ENCODE measurements around the gene FCHO1. TPM values are rescaled to one million over a fixed set of nuclear protein-coding genes. Genes with fewer than 3 reads are reported as not detected.

The FCHO1 gene
- total RNA-seq, 4 donors from 2014 or later = 1.4 to 9.9 (median 3.0) TPM

DNA sequence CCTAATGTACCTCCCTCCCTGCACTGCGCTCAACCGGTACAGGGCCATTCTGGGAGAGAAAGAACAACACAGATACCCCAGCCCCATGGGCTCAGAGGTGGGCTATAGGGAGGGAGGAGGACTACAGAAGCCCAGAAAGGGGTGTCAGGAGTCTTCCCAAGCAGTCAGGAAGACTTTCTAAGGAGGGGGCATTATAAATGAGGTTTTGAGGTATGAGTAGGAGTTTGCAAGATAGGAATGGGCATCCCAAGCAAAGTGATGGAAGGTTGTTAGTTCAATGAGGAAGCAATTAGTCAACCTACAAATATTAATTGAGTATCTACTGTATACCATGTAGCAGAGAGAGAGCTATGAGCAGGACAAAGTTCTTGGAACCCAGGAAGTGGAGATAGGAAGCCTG lies 37.4 kb downstream of the FCHO1 start:
- WGBS, 2 donors = 88 to 91% methylated on average over 2 of the region's 2 CpGs
- DNase-seq (ENCODE audit: low spot score in 2 of 2) = no peak
- peaks cover 0 to 5% of the 10 kb centered on the region in 2 donors for H3K27me3 ChIP-seq
- no peaks in the 10 kb centered on the region for H3K9me3 ChIP-seq
- H3K27ac ChIP-seq = no peak overlapping the region
- H3K36me3 ChIP-seq = peaks cover 0 to 5% (median 0%) of the 10 kb centered on the region in 3 donors
- TF ChIP-seq, protein P1, sequence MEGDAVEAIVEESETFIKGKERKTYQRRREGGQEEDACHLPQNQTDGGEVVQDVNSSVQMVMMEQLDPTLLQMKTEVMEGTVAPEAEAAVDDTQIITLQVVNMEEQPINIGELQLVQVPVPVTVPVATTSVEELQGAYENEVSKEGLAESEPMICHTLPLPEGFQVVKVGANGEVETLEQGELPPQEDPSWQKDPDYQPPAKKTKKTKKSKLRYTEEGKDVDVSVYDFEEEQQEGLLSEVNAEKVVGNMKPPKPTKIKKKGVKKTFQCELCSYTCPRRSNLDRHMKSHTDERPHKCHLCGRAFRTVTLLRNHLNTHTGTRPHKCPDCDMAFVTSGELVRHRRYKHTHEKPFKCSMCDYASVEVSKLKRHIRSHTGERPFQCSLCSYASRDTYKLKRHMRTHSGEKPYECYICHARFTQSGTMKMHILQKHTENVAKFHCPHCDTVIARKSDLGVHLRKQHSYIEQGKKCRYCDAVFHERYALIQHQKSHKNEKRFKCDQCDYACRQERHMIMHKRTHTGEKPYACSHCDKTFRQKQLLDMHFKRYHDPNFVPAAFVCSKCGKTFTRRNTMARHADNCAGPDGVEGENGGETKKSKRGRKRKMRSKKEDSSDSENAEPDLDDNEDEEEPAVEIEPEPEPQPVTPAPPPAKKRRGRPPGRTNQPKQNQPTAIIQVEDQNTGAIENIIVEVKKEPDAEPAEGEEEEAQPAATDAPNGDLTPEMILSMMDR (IDR thresholded peaks at IDR 0.05) = no peak
- TF ChIP-seq EP300 (IDR thresholded peaks at IDR 0.05) = no peak
- no peak for TF ChIP-seq POLR2A (IDR thresholded peaks at IDR 0.05)
- H3K4me1 ChIP-seq = peaks cover 0 to 5% (median 0%) of the 10 kb centered on the region in 4 donors
- H3K4me3 ChIP-seq = no peak overlapping the region

DNA sequence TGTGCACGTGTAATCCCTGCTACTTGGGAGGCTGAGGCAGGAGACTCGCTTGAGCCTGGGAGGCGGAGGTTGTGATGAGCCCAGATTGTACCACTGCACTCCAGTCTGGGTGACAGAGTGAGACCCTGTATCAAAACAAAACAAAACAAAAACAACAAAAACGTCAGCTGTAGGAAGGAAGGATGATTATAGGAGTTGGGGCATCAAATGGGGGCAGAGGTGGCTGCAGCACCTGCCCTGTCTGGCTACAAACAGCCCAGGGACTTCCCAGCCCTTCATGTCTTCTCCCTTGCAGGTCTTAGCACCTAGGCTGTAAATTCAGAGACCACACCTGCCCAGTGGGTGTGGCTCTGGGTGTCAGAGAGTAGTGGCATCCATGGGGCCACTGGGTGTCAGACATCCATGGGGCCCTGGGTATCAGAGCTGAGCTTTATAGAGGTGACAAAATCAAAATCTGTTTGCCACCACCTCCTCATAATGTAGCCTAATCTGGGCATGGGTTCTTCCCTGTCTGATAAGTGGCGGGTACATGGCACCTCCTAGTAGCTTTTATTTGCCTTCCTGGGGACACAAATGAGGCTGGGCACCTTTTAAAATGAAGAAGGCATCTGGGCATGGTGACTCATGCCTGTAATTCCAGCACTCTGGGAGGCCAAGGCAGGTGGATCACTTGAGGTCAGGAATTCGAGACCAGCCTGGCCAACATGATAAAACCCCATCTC lies 38.9 kb downstream of the FCHO1 start:
- peaks cover 0 to 5% (median 0%) of the 10 kb centered on the region in 3 donors for H3K36me3 ChIP-seq
- 56 to 78% methylated on average over 6 of the region's 6 CpGs for WGBS, 2 donors
- H3K27ac ChIP-seq = no peak overlapping the region
- H3K4me3 ChIP-seq = no peak overlapping the region
- peaks cover 0 to 7% (median 0%) of the 10 kb centered on the region in 4 donors for H3K4me1 ChIP-seq
- TF ChIP-seq, protein P1 (IDR thresholded peaks at IDR 0.05) = no peak
- TF ChIP-seq EP300 (IDR thresholded peaks at IDR 0.05) (no peak), POLR2A (IDR thresholded peaks at IDR 0.05) (no peak)
- DNase-seq (ENCODE audit: low spot score in 2 of 2) = no peak
- H3K27me3 ChIP-seq = peaks cover 0 to 20% of the 10 kb centered on the region in 2 donors
- no peaks in the 10 kb centered on the region for H3K9me3 ChIP-seq

DNA sequence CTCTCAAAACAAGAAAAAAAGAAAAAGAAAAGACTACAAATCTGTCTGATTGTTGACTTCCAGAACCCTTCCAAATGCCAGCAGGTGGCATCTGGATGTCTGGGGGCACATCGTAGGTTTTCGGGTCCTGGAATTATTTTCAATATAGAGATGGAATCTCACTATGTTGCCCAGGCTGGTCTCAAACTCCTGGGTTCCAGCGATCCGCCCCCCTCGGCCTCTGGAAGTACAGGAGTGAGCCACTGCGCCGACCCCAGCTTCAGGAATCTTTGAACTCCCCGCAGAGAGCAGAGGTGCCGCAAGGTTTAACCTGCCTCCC lies 43.1 kb downstream of the FCHO1 start:
- H3K27ac ChIP-seq = peak overlapping the region in 1 of 4 donors; percentile 73
- H3K4me1 ChIP-seq = peaks cover 0 to 8% (median 0%) of the 10 kb centered on the region in 4 donors
- H3K27me3 ChIP-seq = peaks cover 0 to 55% of the 10 kb centered on the region in 2 donors
- TF ChIP-seq EP300 (IDR thresholded peaks at IDR 0.05) (no peak), POLR2A (IDR thresholded peaks at IDR 0.05) (no peak)
- TF ChIP-seq, protein P1 (IDR thresholded peaks at IDR 0.05) = no peak
- peak overlapping the region in 1 of 4 donors; percentile 28 for H3K4me3 ChIP-seq
- H3K36me3 ChIP-seq = no peaks in the 10 kb centered on the region
- DNase-seq (ENCODE audit: low spot score in 2 of 2) = no peak
- no peaks in the 10 kb centered on the region for H3K9me3 ChIP-seq
- 50 to 52% methylated on average over 9 of the region's 9 CpGs for WGBS, 2 donors

DNA sequence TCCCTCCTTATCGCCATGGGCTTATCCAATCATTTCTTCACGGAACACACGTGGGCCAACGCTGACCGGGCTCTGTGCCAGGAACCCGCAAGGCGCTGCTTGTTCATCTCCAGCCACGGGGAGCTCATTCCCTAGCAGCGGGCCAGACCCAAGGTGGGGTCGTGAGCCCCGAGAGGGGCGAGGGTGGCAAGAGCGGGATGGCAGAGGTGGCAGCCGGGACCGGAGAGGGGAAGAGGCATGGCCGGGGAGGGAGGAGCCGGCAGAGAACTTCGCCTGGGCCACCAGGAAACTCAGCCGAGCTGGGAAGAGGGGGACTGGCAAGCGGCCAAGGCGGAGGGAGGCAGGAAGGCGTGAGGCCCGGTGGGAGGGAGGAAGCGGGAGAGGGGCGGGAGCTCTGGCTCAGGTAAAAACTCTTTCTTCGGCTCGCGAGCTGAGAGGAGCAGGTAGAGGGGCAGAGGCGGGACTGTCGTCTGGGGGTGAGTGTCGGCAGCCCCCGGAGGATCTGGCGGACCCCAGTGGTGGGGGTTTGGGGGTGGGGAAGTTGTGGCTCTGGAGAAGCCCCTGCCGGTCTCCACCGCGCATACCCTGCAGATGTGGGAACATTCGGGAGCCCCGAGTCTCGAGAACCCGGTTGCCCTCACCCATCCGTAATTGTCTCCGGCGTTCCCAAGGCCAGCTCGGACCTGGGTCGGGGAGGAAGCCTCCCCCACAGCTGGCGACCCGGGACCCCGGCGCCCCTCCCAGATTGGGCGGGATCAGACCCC lies 43.6 kb downstream of the FCHO1 start, which contains the start of gene B3GNT3:
Gene B3GNT3, plus strand, starts transcription at position 408 of the 764 bp plus-strand sequence. CDS start 12,670 bp downstream, outside the sequence.
- TF ChIP-seq, protein P1 (IDR thresholded peaks at IDR 0.05) = no peak
- TF ChIP-seq EP300 (IDR thresholded peaks at IDR 0.05) (no peak), POLR2A (IDR thresholded peaks at IDR 0.05) (no peak)
- peak within 1 kb of the TSS in 2 of 4 donors; percentile 28 for H3K4me3 ChIP-seq
- H3K27me3 ChIP-seq = peaks cover 0 to 60% of the 10 kb centered on the region in 2 donors
- no peaks in the 10 kb centered on the region for H3K9me3 ChIP-seq
- DNase-seq (ENCODE audit: low spot score in 2 of 2) = no peak
- H3K27ac ChIP-seq = peak within 1 kb of the TSS in 1 of 4 donors; percentile 73
- H3K4me1 ChIP-seq = peaks cover 0 to 8% (median 0%) of the 10 kb centered on the region in 4 donors
- WGBS, 2 donors = 3 to 4% methylated on average over 34 to 44 of the region's 50 CpGs
- no peaks in the 10 kb centered on the region for H3K36me3 ChIP-seq

DNA sequence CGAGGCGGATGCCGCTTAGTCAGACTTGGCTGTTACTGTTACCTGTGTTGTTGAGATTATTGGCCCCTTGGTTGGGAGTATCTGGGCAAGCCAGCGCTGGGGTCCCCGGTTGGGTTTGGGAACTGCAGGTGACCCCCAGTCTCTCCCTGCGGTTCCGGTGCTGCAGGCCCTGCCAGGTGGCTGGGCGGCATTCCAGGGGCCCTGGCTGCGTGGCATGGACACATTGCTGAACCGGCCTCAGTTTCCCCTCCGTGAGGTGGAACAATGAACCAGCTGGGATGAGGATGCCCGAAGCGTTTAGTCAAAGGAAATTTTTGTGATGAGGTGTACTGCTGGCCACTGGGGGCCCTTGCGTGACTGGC lies 44.2 kb downstream of the FCHO1 start:
- no peak for DNase-seq (ENCODE audit: low spot score in 2 of 2)
- Histone ChIP-seq H3K27ac (peak overlapping the region in 1 of 4 donors; percentile 73), H3K27me3 (peaks cover 0 to 60% of the 10 kb centered on the region in 2 donors), H3K36me3 (no peaks in the 10 kb centered on the region), H3K4me3 (peak overlapping the region in 2 of 4 donors; percentile 28), H3K9me3 (no peaks in the 10 kb centered on the region), H3K4me1 (peaks cover 0 to 8% (median 0%) of the 10 kb centered on the region in 4 donors)
- 17 to 32% methylated on average over 3 to 14 of the region's 14 CpGs for WGBS, 2 donors
- no peak for TF ChIP-seq EP300 (IDR thresholded peaks at IDR 0.05)
- TF ChIP-seq, protein P1 (IDR thresholded peaks at IDR 0.05) = no peak
- TF ChIP-seq POLR2A (IDR thresholded peaks at IDR 0.05) = no peak

All from tibial nerve (tissue), 4 donors.